Bronchial epithelial cell (primary cell): ENCODE measurements around the gene PDIK1L. TPM values are rescaled to one million over a fixed set of nuclear protein-coding genes. Genes with fewer than 3 reads are reported as not detected.

Experiments
- DNase-seq: peaks from one replicate; pipeline ENCODE4 v3.0.0-alpha.2; 2010; ENCODE audit warnings: low read depth
- FAIRE-seq: peaks from 2 replicates; lab custom pipeline; 2011; peaks lifted over from hg19 to GRCh38; lab: Jason Lieb, UNC
- H3K27me3 ChIP-seq: 2 replicates; pipeline ENCODE4 v1.5.1; 2011; ENCODE audit warnings: low read length; ENCODE audit not compliant: control insufficient read depth, insufficient read depth
- H3K36me3 ChIP-seq: 2 replicates; pipeline ENCODE4 v1.5.1; 2011; ENCODE audit warnings: low read length; ENCODE audit not compliant: control insufficient read depth, insufficient read depth
- H3K4me3 ChIP-seq: 2 replicates; pipeline ENCODE4 v1.5.1; 2011; ENCODE audit warnings: mild to moderate bottlenecking, low read depth, low read length, control low read depth
- total RNA-seq: library from RNA; depleted of rRNA; stranded (reverse); fragments of >200 nt; gene quantifications from 2 replicates; pipeline ENCODE4 v1.2.1, GENCODE V29; 2014
- TF ChIP-seq, protein P1 (sequence below): IDR thresholded peaks from 2 replicates; pipeline ENCODE4 v1.5.1; 2011; ENCODE audit warnings: mild to moderate bottlenecking, moderate library complexity, low read length, control low read depth, inconsistent platforms; ENCODE audit not compliant: insufficient read depth, severe bottlenecking

Gene PDIK1L
- total RNA-seq, 1 donor from 2014 or later = 8.7 TPM

DNA sequence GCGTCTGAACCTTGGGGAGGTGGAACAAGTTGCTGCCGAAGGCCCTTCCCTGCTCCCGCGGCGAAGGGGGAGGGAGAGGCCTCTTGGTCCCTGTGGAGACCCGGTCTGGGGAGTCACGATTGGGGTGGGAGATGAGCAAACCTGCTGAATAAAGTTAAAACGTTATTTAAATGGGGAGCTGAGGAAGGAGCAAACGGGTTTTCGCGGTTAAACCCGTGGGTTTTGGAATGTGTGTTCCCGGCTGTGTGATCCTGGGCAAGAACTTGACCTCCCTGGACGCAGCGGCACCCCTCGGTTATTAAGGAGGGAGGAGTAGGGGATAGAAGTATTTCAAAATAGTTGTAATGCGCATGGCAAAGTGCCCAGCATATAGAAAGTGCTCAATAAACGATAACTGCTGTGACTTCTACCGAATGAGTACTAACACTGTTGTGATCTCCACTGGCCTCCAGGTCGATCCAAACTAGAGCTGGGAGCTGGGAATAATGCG is 50.6 kb downstream of the PDIK1L start:
- Histone ChIP-seq H3K4me3 (peak overlapping the region; percentile 39), H3K36me3 (no peaks in the 10 kb centered on the region), H3K27me3 (peaks cover 4% of the 10 kb centered on the region)
- DNase-seq (no peak), FAIRE-seq (no peak)
- TF ChIP-seq, protein P1, sequence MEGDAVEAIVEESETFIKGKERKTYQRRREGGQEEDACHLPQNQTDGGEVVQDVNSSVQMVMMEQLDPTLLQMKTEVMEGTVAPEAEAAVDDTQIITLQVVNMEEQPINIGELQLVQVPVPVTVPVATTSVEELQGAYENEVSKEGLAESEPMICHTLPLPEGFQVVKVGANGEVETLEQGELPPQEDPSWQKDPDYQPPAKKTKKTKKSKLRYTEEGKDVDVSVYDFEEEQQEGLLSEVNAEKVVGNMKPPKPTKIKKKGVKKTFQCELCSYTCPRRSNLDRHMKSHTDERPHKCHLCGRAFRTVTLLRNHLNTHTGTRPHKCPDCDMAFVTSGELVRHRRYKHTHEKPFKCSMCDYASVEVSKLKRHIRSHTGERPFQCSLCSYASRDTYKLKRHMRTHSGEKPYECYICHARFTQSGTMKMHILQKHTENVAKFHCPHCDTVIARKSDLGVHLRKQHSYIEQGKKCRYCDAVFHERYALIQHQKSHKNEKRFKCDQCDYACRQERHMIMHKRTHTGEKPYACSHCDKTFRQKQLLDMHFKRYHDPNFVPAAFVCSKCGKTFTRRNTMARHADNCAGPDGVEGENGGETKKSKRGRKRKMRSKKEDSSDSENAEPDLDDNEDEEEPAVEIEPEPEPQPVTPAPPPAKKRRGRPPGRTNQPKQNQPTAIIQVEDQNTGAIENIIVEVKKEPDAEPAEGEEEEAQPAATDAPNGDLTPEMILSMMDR = no peak

DNA sequence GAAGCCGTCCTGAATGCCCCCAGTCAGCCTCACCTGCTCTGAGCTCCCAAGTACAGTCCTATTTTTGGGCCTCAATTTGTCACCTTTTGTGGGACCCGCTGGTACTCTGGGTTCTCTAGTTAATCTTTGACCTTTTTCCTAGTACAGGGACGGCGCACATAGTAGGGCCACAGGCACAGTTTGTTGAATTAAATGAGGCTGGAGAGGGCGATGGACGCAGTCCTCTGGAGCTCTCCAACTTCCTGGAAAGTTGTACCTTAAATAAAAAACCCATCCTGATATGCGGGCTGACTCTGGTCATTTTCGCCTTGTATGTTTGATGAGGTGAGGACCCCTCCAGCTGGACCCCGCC is 52.0 kb downstream of the PDIK1L start:
- Histone ChIP-seq H3K27me3 (peaks cover 4% of the 10 kb centered on the region), H3K4me3 (peak overlapping the region; percentile 19), H3K36me3 (no peaks in the 10 kb centered on the region)
- DNase-seq (no peak), FAIRE-seq (no peak)
- TF ChIP-seq, protein P1 = no peak

DNA sequence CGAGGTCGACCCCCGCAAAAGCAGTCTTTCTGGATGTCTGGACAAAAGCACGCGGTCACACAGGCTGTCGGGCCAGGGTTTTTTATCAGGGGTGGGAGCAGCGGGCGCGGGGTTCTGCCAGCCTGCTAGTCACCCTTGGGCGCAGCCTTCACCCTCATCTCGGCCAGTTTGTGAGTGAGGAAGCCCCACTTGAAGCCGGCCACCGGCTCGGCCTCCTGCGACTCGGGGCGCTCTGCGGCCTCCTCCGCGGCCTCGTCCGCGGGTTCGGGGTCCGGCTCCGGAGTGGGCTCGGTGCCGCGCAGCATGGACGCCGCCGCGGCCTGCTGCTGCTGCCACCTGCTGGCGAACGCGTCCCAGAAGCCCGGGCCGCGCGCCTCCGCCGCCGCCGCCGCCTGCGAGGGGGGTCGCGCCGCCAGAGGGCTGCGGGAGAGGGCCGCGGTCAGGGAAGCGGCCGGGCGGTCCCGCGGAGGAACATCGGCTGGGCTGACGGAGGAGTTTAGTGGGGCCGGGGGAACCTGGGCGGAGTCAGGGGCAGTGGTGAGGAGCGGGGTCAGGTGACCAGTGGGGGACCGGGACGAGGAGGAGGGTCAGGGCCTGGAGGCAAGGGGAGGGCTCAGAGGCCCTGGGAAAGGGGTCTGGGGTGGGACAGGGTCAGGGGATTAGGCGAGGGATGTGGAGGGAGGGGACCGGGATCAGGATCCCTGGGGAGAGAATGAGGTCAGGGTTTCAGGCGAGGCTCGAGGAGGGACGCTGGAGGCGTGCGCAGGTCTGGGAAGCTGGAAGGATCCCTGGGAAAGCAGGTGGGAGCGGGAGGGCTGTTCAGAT is 52.6 kb downstream of the PDIK1L start:
- Histone ChIP-seq H3K27me3 (peaks cover 4% of the 10 kb centered on the region), H3K4me3 (peak overlapping the region; percentile 19), H3K36me3 (no peaks in the 10 kb centered on the region)
- DNase-seq = no peak
- no peak for FAIRE-seq
- TF ChIP-seq, protein P1 = peak; percentile 51

DNA sequence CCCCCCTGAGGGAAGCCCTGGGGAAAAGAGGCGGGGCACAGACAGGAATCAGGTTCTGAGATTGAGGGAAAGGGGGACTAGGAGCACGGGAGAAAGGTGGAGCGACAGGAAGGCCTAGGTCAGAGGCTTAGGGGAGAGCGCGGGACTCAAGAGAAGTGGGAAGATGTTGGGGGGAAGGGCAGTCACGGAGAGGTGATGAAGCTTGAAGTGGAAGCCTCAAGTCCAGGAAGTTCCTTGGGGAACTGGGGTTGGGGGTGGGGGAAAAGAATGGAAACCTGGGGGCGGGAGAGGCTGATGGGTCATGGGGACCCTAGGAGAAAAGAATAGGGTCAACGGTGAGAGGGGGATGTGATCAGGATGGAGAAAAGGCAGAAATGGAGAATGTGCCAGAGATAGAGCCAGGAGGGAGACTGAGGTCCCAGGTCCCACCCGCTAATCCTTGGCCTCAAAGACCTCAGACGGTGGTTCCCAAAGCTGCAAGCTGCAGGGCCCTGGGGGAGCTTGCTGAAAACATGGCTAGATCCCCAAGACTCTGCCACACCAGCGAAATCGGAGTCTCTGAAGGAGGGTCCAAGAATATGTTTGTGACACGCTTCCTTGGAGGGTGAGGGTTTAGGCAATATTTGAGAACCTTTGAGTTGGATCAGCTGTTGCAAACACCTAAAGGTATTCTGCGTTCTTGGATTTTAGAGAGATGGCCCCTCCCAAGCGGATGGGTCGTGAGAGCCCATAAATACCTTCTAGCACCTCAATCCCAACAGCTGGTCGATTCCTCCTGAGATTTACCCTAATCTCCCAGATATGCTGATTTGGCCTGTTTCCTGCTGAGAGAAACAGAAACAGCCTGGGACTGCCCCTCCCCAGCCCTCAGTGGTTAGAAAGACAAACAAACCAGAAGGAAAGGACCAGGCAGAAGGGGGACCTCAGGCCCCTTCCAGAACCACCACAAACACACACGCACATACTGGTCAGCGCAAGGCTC is 53.5 kb downstream of the PDIK1L start:
- no peak for FAIRE-seq

DNA sequence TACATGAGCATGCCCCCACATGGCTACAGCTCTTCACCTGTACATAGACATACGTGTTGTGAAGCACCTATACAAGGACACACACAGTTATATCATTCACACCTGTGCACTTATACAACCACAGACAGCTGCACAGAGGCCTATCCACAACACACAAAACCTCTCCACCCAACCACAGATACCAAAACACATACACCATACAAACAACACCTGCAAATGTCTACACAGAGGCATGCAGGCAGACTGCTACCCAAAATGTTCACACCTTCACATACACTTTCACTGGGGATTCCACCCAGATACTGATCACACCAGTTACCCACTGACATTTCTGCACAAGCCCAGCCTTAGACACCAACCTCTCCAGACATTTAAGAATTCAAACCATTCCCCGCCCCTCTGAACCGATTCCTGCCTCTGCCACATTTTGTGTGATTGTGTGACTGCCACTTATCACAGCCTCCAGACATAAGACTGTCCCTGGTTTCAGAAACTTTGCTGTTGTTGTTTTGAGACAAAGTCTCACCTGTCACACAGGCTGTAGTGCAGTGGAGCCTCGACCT is 55.2 kb downstream of the PDIK1L start:
- TF ChIP-seq, protein P1 = no peak
- H3K27me3 ChIP-seq = peaks cover 4% of the 10 kb centered on the region
- DNase-seq (no peak), FAIRE-seq (no peak)
- H3K4me3 ChIP-seq = no peak overlapping the region
- peaks cover 8% of the 10 kb centered on the region for H3K36me3 ChIP-seq

More for the DNA sequence above, 53.5 kb downstream of the PDIK1L start:
- no peak for DNase-seq
- peaks cover 4% of the 10 kb centered on the region for H3K27me3 ChIP-seq
- TF ChIP-seq, protein P1 = no peak
- no peaks in the 10 kb centered on the region for H3K36me3 ChIP-seq
- H3K4me3 ChIP-seq = no peak overlapping the region
